DOHH2 (cell line): Measurements from ENCODE around the gene ELF1.

Experiments
- H3F3A ChIP-seq: fragments of 200-600 bp; sonication (generic), shearing (Covaris generic); 2 replicates; pipeline ENCODE4 v1.6.0; 2016; ENCODE audit warnings: antibody characterized with exemption, mild to moderate bottlenecking; ENCODE audit not compliant: control insufficient read depth, insufficient read depth
- H3K27ac ChIP-seq: fragments of 200-600 bp; sonication (generic); 2 replicates; pipeline ENCODE4 v1.5.1; 2014; ENCODE audit warnings: low read depth, mild to moderate bottlenecking, low read length, moderate library complexity
- H3K27me3 ChIP-seq: fragments of 200-600 bp; sonication (generic); 2 replicates; pipeline ENCODE4 v1.6.1; 2014; ENCODE audit warnings: mild to moderate bottlenecking, low read length, mixed read lengths; ENCODE audit not compliant: control insufficient read depth
- H3K36me3 ChIP-seq: fragments of 200-600 bp; sonication (generic); 2 replicates; pipeline ENCODE4 v1.6.1; 2014; ENCODE audit warnings: mild to moderate bottlenecking, low read length, moderate library complexity, mixed read lengths; ENCODE audit not compliant: control insufficient read depth
- H3K4me1 ChIP-seq: fragments of 200-600 bp; sonication (generic); 2 replicates; pipeline ENCODE4 v1.6.1; 2014; ENCODE audit warnings: mild to moderate bottlenecking, low read length, mixed read lengths; ENCODE audit not compliant: control insufficient read depth
- H3K4me2 ChIP-seq: fragments of 200-600 bp; sonication (generic); 2 replicates; pipeline ENCODE4 v1.6.0; 2014; ENCODE audit warnings: mild to moderate bottlenecking, low read length, moderate library complexity
- H3K4me3 ChIP-seq: fragments of 200-600 bp; sonication (generic); 2 replicates; pipeline ENCODE4 v1.5.1; 2014; ENCODE audit warnings: mild to moderate bottlenecking, low read length, mixed read lengths
- H3K79me2 ChIP-seq: fragments of 200-600 bp; sonication (generic); 2 replicates; pipeline ENCODE4 v1.6.1; 2014; ENCODE audit warnings: mild to moderate bottlenecking, low read length, mixed read lengths; ENCODE audit not compliant: control insufficient read depth
- H3K9me2 ChIP-seq: fragments of 200-600 bp; sonication (generic); replicated peaks from 2 replicates; pipeline ENCODE4 v1.6.1; 2014; ENCODE audit warnings: mild to moderate bottlenecking, low read length, mixed read lengths; ENCODE audit not compliant: control insufficient read depth
- H3K9me3 ChIP-seq: fragments of 200-600 bp; sonication (generic); 2 replicates; pipeline ENCODE4 v1.6.1; 2014; ENCODE audit warnings: antibody characterized with exemption, low read length, mixed read lengths; ENCODE audit not compliant: control insufficient read depth, insufficient read depth
- H4K20me1 ChIP-seq: fragments of 200-600 bp; sonication (generic); 2 replicates; pipeline ENCODE4 v1.6.0; 2014; ENCODE audit warnings: low read depth, mild to moderate bottlenecking, antibody characterized with exemption, low read length, moderate library complexity; ENCODE audit not compliant: control insufficient read depth, insufficient read depth
- EZH2phosphoT487 ChIP-seq: fragments of 200-600 bp; sonication (generic); IDR thresholded peaks from 2 replicates; pipeline ENCODE4 v1.6.1; 2017; ENCODE audit warnings: borderline replicate concordance, mild to moderate bottlenecking, antibody characterized with exemption, low read length, moderate library complexity, mixed read lengths
- TF ChIP-seq, protein P1 (sequence below): fragments of 200-600 bp; sonication (generic); IDR thresholded peaks from one replicate; pipeline ENCODE4 v1.5.1; 2014; ENCODE audit warnings: antibody characterized with exemption, mild to moderate bottlenecking, low read depth, low read length; ENCODE audit not compliant: poor library complexity, severe bottlenecking

Gene ELF1

DNA sequence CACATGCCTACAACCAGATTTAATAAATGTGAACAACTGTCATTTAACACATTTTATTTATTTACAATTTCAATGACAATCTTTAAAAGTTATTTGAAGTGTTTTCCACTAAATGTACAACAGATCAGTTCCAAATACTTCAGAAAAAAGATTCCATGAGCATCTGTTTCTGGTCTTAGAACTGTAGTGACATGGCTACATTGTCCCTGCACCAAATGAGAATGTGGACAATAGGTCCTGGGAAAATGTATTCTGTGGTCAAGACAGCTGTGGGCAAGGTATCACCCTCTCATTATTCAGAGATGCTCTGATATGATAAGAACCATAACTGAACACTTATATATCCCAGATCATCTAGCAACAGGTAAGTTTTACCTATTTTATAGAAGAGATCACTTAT, 43.7 kb downstream of the ELF1 start:
- Histone ChIP-seq H3K36me3 (peaks cover 97% of the 10 kb centered on the region), H3K9me3 (no peaks in the 10 kb centered on the region), H3K4me3 (peak overlapping the region; percentile 73), H3K9me2 (no peaks in the 10 kb centered on the region), H3K27me3 (no peaks in the 10 kb centered on the region), H4K20me1 (peaks cover 65% of the 10 kb centered on the region), H3K4me1 (peaks cover 81% of the 10 kb centered on the region), H3K27ac (peak overlapping the region; percentile 33), H3K4me2 (peak overlapping the region; percentile 64), H3K79me2 (peaks cover 100% of the 10 kb centered on the region), H3F3A (peaks cover 35% of the 10 kb centered on the region)
- TF ChIP-seq, protein P1, sequence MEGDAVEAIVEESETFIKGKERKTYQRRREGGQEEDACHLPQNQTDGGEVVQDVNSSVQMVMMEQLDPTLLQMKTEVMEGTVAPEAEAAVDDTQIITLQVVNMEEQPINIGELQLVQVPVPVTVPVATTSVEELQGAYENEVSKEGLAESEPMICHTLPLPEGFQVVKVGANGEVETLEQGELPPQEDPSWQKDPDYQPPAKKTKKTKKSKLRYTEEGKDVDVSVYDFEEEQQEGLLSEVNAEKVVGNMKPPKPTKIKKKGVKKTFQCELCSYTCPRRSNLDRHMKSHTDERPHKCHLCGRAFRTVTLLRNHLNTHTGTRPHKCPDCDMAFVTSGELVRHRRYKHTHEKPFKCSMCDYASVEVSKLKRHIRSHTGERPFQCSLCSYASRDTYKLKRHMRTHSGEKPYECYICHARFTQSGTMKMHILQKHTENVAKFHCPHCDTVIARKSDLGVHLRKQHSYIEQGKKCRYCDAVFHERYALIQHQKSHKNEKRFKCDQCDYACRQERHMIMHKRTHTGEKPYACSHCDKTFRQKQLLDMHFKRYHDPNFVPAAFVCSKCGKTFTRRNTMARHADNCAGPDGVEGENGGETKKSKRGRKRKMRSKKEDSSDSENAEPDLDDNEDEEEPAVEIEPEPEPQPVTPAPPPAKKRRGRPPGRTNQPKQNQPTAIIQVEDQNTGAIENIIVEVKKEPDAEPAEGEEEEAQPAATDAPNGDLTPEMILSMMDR, result no peak
- TF ChIP-seq EZH2phosphoT487, result no peak

DNA sequence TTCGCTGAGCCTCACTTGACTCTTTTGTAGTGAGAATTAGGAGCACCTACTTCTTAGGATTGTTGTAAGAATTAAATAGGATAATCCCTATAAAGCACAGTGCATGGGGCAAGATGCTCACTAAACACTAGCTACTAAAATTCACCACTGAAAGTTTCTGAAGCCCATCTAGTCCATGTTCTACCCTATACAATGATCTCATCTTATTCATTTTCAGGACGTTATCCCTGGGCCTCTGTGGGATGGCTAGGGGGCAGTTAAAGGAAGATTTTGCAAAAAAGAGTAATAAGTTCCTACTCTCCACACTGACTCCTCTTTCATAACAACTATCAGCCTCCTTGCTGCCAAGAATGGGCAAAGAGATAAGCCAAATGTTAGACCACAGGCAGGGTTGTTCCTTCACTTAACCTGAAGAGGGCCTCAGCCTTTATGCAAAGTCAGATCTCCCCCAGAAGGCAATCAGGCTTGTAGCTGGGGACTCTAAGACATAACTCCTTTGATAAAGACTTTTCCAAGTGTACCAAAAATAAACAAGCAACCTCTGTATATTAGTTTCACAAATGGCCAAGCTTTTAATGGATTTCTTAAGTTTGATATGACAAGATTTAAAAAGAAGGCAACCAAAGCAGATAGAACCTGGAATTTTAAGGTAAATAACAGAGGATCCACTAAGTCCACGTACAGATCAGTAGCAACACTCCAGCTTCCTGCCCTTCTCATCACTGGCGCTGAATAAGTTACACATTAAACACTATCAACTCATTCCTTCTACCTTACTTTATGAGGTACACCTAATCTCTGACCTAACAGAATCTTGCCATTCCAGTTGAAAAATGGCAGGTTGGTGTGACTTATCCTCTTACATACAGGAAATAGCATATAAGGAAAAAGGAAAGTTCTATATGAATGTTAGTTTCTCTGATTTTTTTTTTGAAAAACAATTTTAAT, 44.4 kb downstream of the ELF1 start:
- peaks cover 88% of the 10 kb centered on the region for H3K4me1 ChIP-seq
- H3K4me2 ChIP-seq, result peak overlapping the region; percentile 64

DNA sequence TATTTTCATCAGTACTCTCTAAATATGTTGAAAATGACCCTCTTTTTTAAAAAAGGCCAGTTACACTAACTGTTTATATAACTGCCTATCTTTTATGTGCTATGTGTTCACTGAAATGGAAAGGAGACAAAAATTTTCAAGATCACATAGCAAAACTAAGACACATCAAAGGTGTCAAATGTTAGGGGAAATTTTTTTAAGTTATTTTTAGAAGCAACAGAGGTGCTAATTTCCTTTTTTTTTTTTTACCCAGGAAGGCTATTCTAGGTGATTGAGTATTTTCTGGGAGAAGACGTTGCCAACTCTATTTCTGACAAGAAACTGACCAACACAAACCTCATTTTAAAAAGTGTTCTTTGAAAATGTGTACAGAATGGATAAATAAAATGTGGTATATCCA, 45.7 kb downstream of the ELF1 start:
- peaks cover 70% of the 10 kb centered on the region for H4K20me1 ChIP-seq
- TF ChIP-seq, protein P1, result no peak
- TF ChIP-seq EZH2phosphoT487, result no peak
- H3K79me2 ChIP-seq, result peaks cover 100% of the 10 kb centered on the region
- no peaks in the 10 kb centered on the region for H3K9me2 ChIP-seq
- H3K27ac ChIP-seq, result peak overlapping the region; percentile 49
- H3K4me1 ChIP-seq, result peaks cover 97% of the 10 kb centered on the region
- peaks cover 41% of the 10 kb centered on the region for H3F3A ChIP-seq
- no peaks in the 10 kb centered on the region for H3K27me3 ChIP-seq
- peak overlapping the region; percentile 64 for H3K4me2 ChIP-seq
- peak overlapping the region; percentile 73 for H3K4me3 ChIP-seq
- H3K9me3 ChIP-seq, result no peaks in the 10 kb centered on the region
- H3K36me3 ChIP-seq, result peaks cover 96% of the 10 kb centered on the region

More for the DNA sequence above, 44.4 kb downstream of the ELF1 start:
- Histone ChIP-seq H4K20me1 (peaks cover 65% of the 10 kb centered on the region), H3K36me3 (peaks cover 97% of the 10 kb centered on the region), H3K9me2 (no peaks in the 10 kb centered on the region), H3K79me2 (peaks cover 100% of the 10 kb centered on the region), H3K27ac (peak overlapping the region; percentile 33), H3K9me3 (no peaks in the 10 kb centered on the region), H3K4me3 (peak overlapping the region; percentile 73), H3F3A (peaks cover 37% of the 10 kb centered on the region), H3K27me3 (no peaks in the 10 kb centered on the region)
- TF ChIP-seq EZH2phosphoT487, result no peak
- TF ChIP-seq, protein P1, result peak; percentile 81
